GM12878 (cell line): ENCODE data around the gene ASB9.

ENCODE experiments used
- EZH2 ChIP-seq: IDR thresholded peaks from 2 replicates; pipeline ENCODE4 v1.6.1; 2012; ENCODE audit warnings: low read depth, mild to moderate bottlenecking, control low read depth, inconsistent platforms, low read length, borderline replicate concordance; ENCODE audit not compliant: control insufficient read depth
- TF ChIP-seq, protein P1 (sequence below): fragments of 450-650 bp; IDR thresholded peaks from 2 replicates; pipeline ENCODE4 v1.6.1; 2017; ENCODE audit warnings: mild to moderate bottlenecking, low read depth, inconsistent platforms; ENCODE audit not compliant: poor library complexity, severe bottlenecking

DNA sequence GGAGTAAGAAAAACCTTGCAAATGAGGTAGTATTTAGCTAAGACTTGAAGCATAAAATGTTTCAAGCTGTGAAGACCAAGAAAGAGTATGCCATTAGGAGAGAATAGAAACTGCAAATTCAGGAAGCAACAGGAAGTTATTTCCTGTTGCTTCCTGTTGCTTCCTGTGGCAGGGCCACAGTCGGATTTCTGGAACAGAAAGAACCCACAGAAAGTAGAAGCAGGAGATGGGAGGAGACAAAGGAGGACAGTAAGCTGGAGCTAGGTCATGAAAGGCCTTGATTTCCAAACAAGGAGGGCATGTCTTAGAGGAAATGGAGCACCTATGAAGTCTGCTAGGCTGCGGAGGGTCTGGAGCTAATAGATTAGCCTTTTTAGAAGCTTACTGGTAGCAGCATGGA lies 28.3 kb upstream of the ASB9 start:
- no peak for TF ChIP-seq EZH2
- TF ChIP-seq, protein P1, sequence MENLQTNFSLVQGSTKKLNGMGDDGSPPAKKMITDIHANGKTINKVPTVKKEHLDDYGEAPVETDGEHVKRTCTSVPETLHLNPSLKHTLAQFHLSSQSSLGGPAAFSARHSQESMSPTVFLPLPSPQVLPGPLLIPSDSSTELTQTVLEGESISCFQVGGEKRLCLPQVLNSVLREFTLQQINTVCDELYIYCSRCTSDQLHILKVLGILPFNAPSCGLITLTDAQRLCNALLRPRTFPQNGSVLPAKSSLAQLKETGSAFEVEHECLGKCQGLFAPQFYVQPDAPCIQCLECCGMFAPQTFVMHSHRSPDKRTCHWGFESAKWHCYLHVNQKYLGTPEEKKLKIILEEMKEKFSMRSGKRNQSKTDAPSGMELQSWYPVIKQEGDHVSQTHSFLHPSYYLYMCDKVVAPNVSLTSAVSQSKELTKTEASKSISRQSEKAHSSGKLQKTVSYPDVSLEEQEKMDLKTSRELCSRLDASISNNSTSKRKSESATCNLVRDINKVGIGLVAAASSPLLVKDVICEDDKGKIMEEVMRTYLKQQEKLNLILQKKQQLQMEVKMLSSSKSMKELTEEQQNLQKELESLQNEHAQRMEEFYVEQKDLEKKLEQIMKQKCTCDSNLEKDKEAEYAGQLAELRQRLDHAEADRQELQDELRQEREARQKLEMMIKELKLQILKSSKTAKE, result no peak
